GM19043 (cell line): ENCODE results near the gene LOXHD1.

ENCODE experiments used
- ATAC-seq: cut with Tn5 transposase; IDR thresholded peaks from one replicate; pipeline ENCODE4 v1.9.1; 2021; ENCODE audit warnings: low read depth; ENCODE audit not compliant: unreplicated experiment

LOXHD1 gene

GRCh38 chr18:46555213-46555612 lies 101.8 kb downstream of the LOXHD1 start:
- no peak for ATAC-seq

- no peak for ATAC-seq
Measured at GRCh38 chr18:46554406-46555080, 102.5 kb downstream of the LOXHD1 start.

GRCh38 chr18:46550609-46551008 lies 106.4 kb downstream of the LOXHD1 start:
- ATAC-seq, result no peak

- no peak for ATAC-seq
Measured at GRCh38 chr18:46547520-46547919, 109.5 kb downstream of the LOXHD1 start.

- no peak for ATAC-seq
Measured at GRCh38 chr18:46546111-46546640, 110.8 kb downstream of the LOXHD1 start.

- no peak for ATAC-seq
Measured at GRCh38 chr18:46542545-46542944, 114.5 kb downstream of the LOXHD1 start.

- no peak for ATAC-seq
Measured at GRCh38 chr18:46541626-46542189, 115.3 kb downstream of the LOXHD1 start.

GRCh38 chr18:46538376-46538775 lies 118.6 kb downstream of the LOXHD1 start:
- ATAC-seq, result no peak

- ATAC-seq, result no peak
Measured at GRCh38 chr18:46536215-46536874, 120.7 kb downstream of the LOXHD1 start.

- ATAC-seq, result no peak
Measured at GRCh38 chr18:46531482-46531881, 125.5 kb downstream of the LOXHD1 start.

GRCh38 chr18:46528037-46528436 lies 129.0 kb downstream of the LOXHD1 start:
- no peak for ATAC-seq

GRCh38 chr18:46519870-46520269 lies 137.2 kb downstream of the LOXHD1 start:
- no peak for ATAC-seq

GRCh38 chr18:46518438-46518837 lies 138.6 kb downstream of the LOXHD1 start:
- ATAC-seq, result no peak

GRCh38 chr18:46516555-46516954 lies 140.5 kb downstream of the LOXHD1 start:
- ATAC-seq, result no peak

- no peak for ATAC-seq
Measured at GRCh38 chr18:46510386-46510785, 146.6 kb downstream of the LOXHD1 start.

GRCh38 chr18:46509530-46509929 lies 147.5 kb downstream of the LOXHD1 start:
- no peak for ATAC-seq

GRCh38 chr18:46506974-46507586 lies 149.9 kb downstream of the LOXHD1 start:
- no peak for ATAC-seq

GRCh38 chr18:46502444-46502843 lies 154.6 kb downstream of the LOXHD1 start:
- no peak for ATAC-seq

GRCh38 chr18:46497129-46497528 lies 159.9 kb downstream of the LOXHD1 start:
- no peak for ATAC-seq

GRCh38 chr18:46488471-46489213 lies 168.4 kb downstream of the LOXHD1 start:
- ATAC-seq, result no peak
